BLaER1 (cell line): ENCODE data around the gene KMO.

Source experiments
- H3K27ac ChIP-seq: shearing (Covaris generic); formaldehyde crosslinking; 2 replicates; pipeline ENCODE4 v1.8.1; 2022
- H3K27me3 ChIP-seq: shearing (Covaris generic); formaldehyde crosslinking; 2 replicates; pipeline ENCODE4 v1.8.1; 2022
- H3K36me3 ChIP-seq: shearing (Covaris generic); formaldehyde crosslinking; 2 replicates; pipeline ENCODE4 v1.8.1; 2022
- H3K4me1 ChIP-seq: shearing (Covaris generic); formaldehyde crosslinking; 2 replicates; pipeline ENCODE4 v1.8.1; 2022
- H3K4me2 ChIP-seq: shearing (Covaris generic); formaldehyde crosslinking; 2 replicates; pipeline ENCODE4 v1.8.1; 2022
- H3K4me3 ChIP-seq: shearing (Covaris generic); formaldehyde crosslinking; 2 replicates; pipeline ENCODE4 v1.8.1; 2022
- H3K9ac ChIP-seq: shearing (Covaris generic); formaldehyde crosslinking; 2 replicates; pipeline ENCODE4 v1.8.1; 2022
- H3K9me3 ChIP-seq: shearing (Covaris generic); formaldehyde crosslinking; 2 replicates; pipeline ENCODE4 v1.8.1; 2022
- H4K20me1 ChIP-seq: shearing (Covaris generic); formaldehyde crosslinking; 2 replicates; pipeline ENCODE4 v1.8.1; 2022
- Cebpa-rat ChIP-seq: shearing (Covaris generic); IDR thresholded peaks from 2 replicates; pipeline ENCODE4 v1.8.1; 2022

The KMO gene

GRCh38 chr1:241615043-241615974, 83.1 kb downstream of the KMO start:
- no peak overlapping the region for H3K4me3 ChIP-seq
- H3K4me2 ChIP-seq: no peak overlapping the region
- no peak overlapping the region for H3K27ac ChIP-seq
- H3K4me1 ChIP-seq: no peaks in the 10 kb centered on the region
- H3K9me3 ChIP-seq: no peaks in the 10 kb centered on the region
- no peaks in the 10 kb centered on the region for H3K27me3 ChIP-seq
- no peak overlapping the region for H3K9ac ChIP-seq
- peaks cover 14% of the 10 kb centered on the region for H3K36me3 ChIP-seq
- 0 out of 2 replicates have a peak, but pooled peaks cover under 1% of the 10 kb centered on the region for H4K20me1 ChIP-seq
- no peak for TF ChIP-seq Cebpa-rat

DNA sequence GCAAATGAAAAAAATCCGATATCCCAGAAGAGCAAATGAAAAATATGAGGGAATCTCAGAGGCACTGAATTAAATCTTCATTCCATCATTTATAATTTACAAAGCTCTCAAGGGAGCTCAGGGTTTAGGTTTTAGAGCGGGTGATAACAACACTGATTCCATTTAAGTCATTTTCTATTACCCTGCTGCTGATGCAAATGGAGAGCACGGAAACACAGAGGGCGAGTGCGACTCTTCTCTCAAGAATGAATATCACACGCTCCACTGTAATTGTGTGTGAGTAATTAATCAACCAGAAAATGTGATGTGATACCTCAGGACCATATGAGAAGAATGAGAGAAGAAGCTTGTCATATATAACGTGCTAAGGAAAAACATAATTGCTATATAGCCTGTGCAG, 85.2 kb downstream of the KMO start:
- no peaks in the 10 kb centered on the region for H4K20me1 ChIP-seq
- H3K9ac ChIP-seq: no peak overlapping the region
- no peak for TF ChIP-seq Cebpa-rat
- no peaks in the 10 kb centered on the region for H3K9me3 ChIP-seq
- peaks cover 24% of the 10 kb centered on the region for H3K36me3 ChIP-seq
- H3K4me1 ChIP-seq: no peaks in the 10 kb centered on the region
- H3K27me3 ChIP-seq: no peaks in the 10 kb centered on the region
- no peak overlapping the region for H3K27ac ChIP-seq
- H3K4me2 ChIP-seq: no peak overlapping the region
- H3K4me3 ChIP-seq: no peak overlapping the region

DNA sequence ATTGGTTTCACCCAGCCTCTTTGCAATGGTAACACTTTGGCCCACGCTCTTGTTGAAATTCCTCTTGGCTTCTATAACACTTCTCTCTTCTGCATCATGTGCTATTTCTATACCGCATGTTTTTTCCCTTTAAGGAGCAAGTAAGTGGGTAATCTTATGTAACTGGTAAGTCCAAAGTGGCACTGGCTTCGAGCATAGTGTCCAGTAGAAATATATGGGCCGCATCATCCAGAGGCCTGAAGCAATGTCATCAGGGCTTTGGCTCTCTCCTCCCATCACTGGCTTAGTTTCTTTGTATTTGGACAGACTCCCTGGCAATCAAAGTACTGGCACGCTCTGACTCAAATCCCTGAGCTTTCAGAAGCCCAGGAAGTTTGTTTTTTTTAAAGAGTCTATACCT, 90.5 kb downstream of the KMO start:
- TF ChIP-seq Cebpa-rat: no peak
- Histone ChIP-seq H3K4me3 (no peak overlapping the region), H3K9ac (no peak overlapping the region), H3K4me1 (peaks cover 5% of the 10 kb centered on the region), H4K20me1 (0 out of 2 replicates have a peak, but pooled peaks cover 4% of the 10 kb centered on the region), H3K27me3 (no peaks in the 10 kb centered on the region), H3K27ac (no peak overlapping the region), H3K36me3 (peaks cover 42% of the 10 kb centered on the region), H3K9me3 (no peaks in the 10 kb centered on the region), H3K4me2 (no peak overlapping the region)

DNA sequence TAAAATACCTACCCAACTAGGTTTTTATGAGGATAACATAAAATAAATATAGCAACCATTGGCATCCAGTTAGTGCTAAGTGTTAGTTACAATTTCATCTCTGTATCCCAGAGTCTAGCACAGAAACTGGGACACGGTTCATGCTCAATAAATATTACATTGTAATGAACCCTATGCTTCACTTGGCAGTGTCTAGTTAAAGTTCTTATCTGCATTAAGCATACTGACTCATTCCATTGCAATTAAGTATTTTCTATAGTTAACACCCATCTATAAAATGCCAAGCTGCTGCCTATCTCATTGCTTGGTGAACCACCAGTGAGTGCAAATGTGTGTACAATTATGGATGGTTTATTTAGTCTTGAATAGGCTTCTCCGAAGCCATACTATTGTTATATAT, 92.8 kb downstream of the KMO start:
- Histone ChIP-seq H3K36me3 (peaks cover 36% of the 10 kb centered on the region), H3K27ac (no peak overlapping the region), H3K27me3 (no peaks in the 10 kb centered on the region), H3K4me1 (peaks cover 28% of the 10 kb centered on the region), H3K9ac (no peak overlapping the region), H3K4me2 (no peak overlapping the region), H3K4me3 (no peak overlapping the region), H4K20me1 (0 out of 2 replicates have a peak, but pooled peaks cover 5% of the 10 kb centered on the region), H3K9me3 (no peaks in the 10 kb centered on the region)
- no peak for TF ChIP-seq Cebpa-rat

- Histone ChIP-seq H3K4me1 (peaks cover 54% of the 10 kb centered on the region), H3K9ac (0 out of 2 replicates have a peak overlapping the region, but pooled peaks have one; percentile 26), H4K20me1 (0 out of 2 replicates have a peak, but pooled peaks cover 5% of the 10 kb centered on the region), H3K4me3 (peak overlapping the region; percentile 46), H3K27ac (peak overlapping the region; percentile 6; the same call in 1 of the 2 replicates), H3K9me3 (no peaks in the 10 kb centered on the region), H3K4me2 (peak overlapping the region; percentile 66), H3K27me3 (no peaks in the 10 kb centered on the region), H3K36me3 (peaks cover 32% of the 10 kb centered on the region)
- no peak for TF ChIP-seq Cebpa-rat
Observed at GRCh38 chr1:241627453-241628259, 95.5 kb downstream of the KMO start.

GRCh38 chr1:241630005-241630404, 97.8 kb downstream of the KMO start:
- Histone ChIP-seq H3K4me2 (peak overlapping the region; percentile 58), H4K20me1 (0 out of 2 replicates have a peak, but pooled peaks cover 5% of the 10 kb centered on the region), H3K27me3 (no peaks in the 10 kb centered on the region), H3K27ac (no peak overlapping the region), H3K9ac (no peak overlapping the region), H3K36me3 (peaks cover 33% of the 10 kb centered on the region), H3K4me1 (peaks cover 70% of the 10 kb centered on the region), H3K4me3 (no peak overlapping the region), H3K9me3 (no peaks in the 10 kb centered on the region; the same call in 1 of the 2 replicates)
- no peak for TF ChIP-seq Cebpa-rat

GRCh38 chr1:241630476-241630875, 98.3 kb downstream of the KMO start:
- H3K36me3 ChIP-seq: peaks cover 34% of the 10 kb centered on the region
- H3K4me2 ChIP-seq: peak overlapping the region; percentile 58
- H3K4me3 ChIP-seq: no peak overlapping the region
- no peaks in the 10 kb centered on the region for H3K27me3 ChIP-seq
- TF ChIP-seq Cebpa-rat: no peak
- peaks cover 74% of the 10 kb centered on the region for H3K4me1 ChIP-seq
- H3K27ac ChIP-seq: no peak overlapping the region
- 0 out of 2 replicates have a peak, but pooled peaks cover 5% of the 10 kb centered on the region for H4K20me1 ChIP-seq
- H3K9ac ChIP-seq: no peak overlapping the region
- H3K9me3 ChIP-seq: no peaks in the 10 kb centered on the region; the same call in 1 of the 2 replicates

- Histone ChIP-seq H3K9me3 (no peaks in the 10 kb centered on the region; the same call in 1 of the 2 replicates), H4K20me1 (0 out of 2 replicates have a peak, but pooled peaks cover 5% of the 10 kb centered on the region), H3K4me3 (no peak overlapping the region), H3K36me3 (peaks cover 31% of the 10 kb centered on the region), H3K9ac (no peak overlapping the region), H3K4me1 (peaks cover 79% of the 10 kb centered on the region), H3K27me3 (no peaks in the 10 kb centered on the region), H3K4me2 (peak overlapping the region; percentile 58), H3K27ac (no peak overlapping the region)
- TF ChIP-seq Cebpa-rat: no peak
Observed at GRCh38 chr1:241630899-241631298, 98.7 kb downstream of the KMO start.

DNA sequence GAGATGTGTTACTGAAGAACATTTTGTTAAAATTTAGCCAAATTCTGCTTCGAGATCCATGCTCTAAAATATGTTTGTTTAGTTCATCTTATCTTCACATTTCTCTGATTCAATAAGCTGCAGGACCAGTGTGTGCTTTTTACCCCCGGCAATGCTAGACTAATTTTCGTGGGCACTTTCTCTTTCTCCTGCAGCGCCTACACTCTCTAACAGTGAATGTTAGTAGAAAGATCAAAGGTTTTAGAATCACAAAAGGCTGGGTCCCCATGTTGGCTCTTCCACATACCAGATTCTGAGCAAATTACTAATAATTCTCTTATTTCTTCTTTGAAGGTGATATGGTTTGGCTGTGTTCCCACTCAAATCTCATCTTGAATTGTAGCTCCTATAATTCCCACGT, 99.5 kb downstream of the KMO start:
- TF ChIP-seq Cebpa-rat: no peak
- Histone ChIP-seq H4K20me1 (0 out of 2 replicates have a peak, but pooled peaks cover 5% of the 10 kb centered on the region), H3K36me3 (peaks cover 29% of the 10 kb centered on the region)

More for the DNA sequence above, 99.5 kb downstream of the KMO start:
- H3K27me3 ChIP-seq: no peaks in the 10 kb centered on the region
- no peaks in the 10 kb centered on the region; the same call in 1 of the 2 replicates for H3K9me3 ChIP-seq
- H3K4me2 ChIP-seq: peak overlapping the region; percentile 56
- H3K4me3 ChIP-seq: no peak overlapping the region
- peaks cover 86% of the 10 kb centered on the region for H3K4me1 ChIP-seq
- no peak overlapping the region for H3K27ac ChIP-seq
- H3K9ac ChIP-seq: no peak overlapping the region
